H1 (cell line): ENCODE measurements around the gene ARHGAP15. TPM values are rescaled to one million over a fixed set of nuclear protein-coding genes. Genes with fewer than 3 reads are reported as not detected.

ENCODE experiments used
- ASH2L ChIP-seq: fragments of 200-600, 300-600 bp; sonication (generic); IDR thresholded peaks from one replicate; pipeline ENCODE4 v1.7.1; 2017; ENCODE audit warnings: low read length
- EZH2 ChIP-seq: fragments of 200-600 bp; sonication (generic); IDR thresholded peaks from 2 replicates; pipeline ENCODE4 v1.7.1; 2012; ENCODE audit warnings: low read depth, mild to moderate bottlenecking, moderate library complexity, low read length, inconsistent platforms; ENCODE audit not compliant: severe bottlenecking
- KDM1A ChIP-seq: fragments of 200-600, 300-600 bp; sonication (generic); IDR thresholded peaks from 2 replicates; pipeline ENCODE4 v1.7.1; 2016; ENCODE audit warnings: mild to moderate bottlenecking, low read length, borderline replicate concordance
- NRF1 ChIP-seq: IDR thresholded peaks from 2 replicates; pipeline ENCODE4 v1.6.1; 2011; ENCODE audit warnings: mild to moderate bottlenecking, low read depth, low read length, improper control_type of control experiment
- PHF8 ChIP-seq: fragments of 200-600 bp; sonication (generic); conservative IDR thresholded peaks from 2 replicates; pipeline ENCODE4 v1.7.1; 2012; ENCODE audit warnings: low read depth, mild to moderate bottlenecking, inconsistent platforms, low read length, moderate library complexity
- POLR2A ChIP-seq, 2 experiments: IDR thresholded peaks; 1 replicate in 1 of 2; 2 replicates in 1 of 2; pipeline ENCODE4 v1.6.1; 2011; ENCODE audit warnings: low read depth in 2 of 2, low read length in 2 of 2, mild to moderate bottlenecking in 2 of 2; ENCODE audit errors: control extremely low read depth in 1 of 2
- RAD21 ChIP-seq, 2 experiments: IDR thresholded peaks in 1 of 2; conservative IDR thresholded peaks in 1 of 2; 2 replicates each; pipeline ENCODE4 v1.6.1; 2011; ENCODE audit warnings: low read depth in 2 of 2, low read length in 2 of 2, improper control_type of control experiment in 1 of 2, inconsistent platforms in 1 of 2, mild to moderate bottlenecking in 1 of 2, moderate library complexity in 1 of 2
- SAP30 ChIP-seq: fragments of 300-600 bp; sonication (generic); IDR thresholded peaks from 2 replicates; pipeline ENCODE4 v1.7.1; 2012; ENCODE audit warnings: low read length, moderate library complexity, mild to moderate bottlenecking, inconsistent platforms; ENCODE audit not compliant: insufficient read depth, insufficient replicate concordance
- SIN3A ChIP-seq, 2 experiments: IDR thresholded peaks in 1 of 2; conservative IDR thresholded peaks in 1 of 2; 2 replicates each; pipeline ENCODE4 v1.6.1; 2011 to 2012; ENCODE audit warnings: low read length in 2 of 2, improper control_type of control experiment in 1 of 2, low read depth in 1 of 2, mild to moderate bottlenecking in 1 of 2
- YY1 ChIP-seq: IDR thresholded peaks from 2 replicates; pipeline ENCODE4 v1.6.1; 2011; ENCODE audit warnings: low read depth, mild to moderate bottlenecking, low read length
- polyA plus RNA-seq, 7 experiments: library from polyadenylated mRNA; depleted of rRNA in 3 of 7; stranded (reverse) in 5 of 7; unstranded in 2 of 7; fragments of >200 nt in 5 of 7; fragments of 200-250 nt in 2 of 7; gene quantifications; 1 replicate in 5 of 7; 2 replicates in 1 of 7; 4 replicates in 1 of 7; pipeline versions ENCODE4 v1.2.1 to v1.2.3, GENCODE V29; 2011 to 2013; ENCODE audit warnings: missing spikeins in 2 of 7, mixed read lengths in 2 of 7
- total RNA-seq: library from RNA; stranded (reverse); fragmentation: NEBNext Ultra II Directional; extraction: Animal tissue kit (Norgen Biotek cat#: 25700); gene quantifications from 2 replicates; pipeline ENCODE4 v1.2.1, GENCODE V29; 2021
- TF ChIP-seq, protein P1 (sequence below): IDR thresholded peaks from 2 replicates; pipeline ENCODE4 v1.6.1; 2012; ENCODE audit warnings: inconsistent platforms
- TF ChIP-seq, protein P2 (sequence below): IDR thresholded peaks from 2 replicates; pipeline ENCODE4 v1.6.1; 2011; ENCODE audit warnings: low read depth, mild to moderate bottlenecking, low read length; ENCODE audit not compliant: insufficient read depth

ARHGAP15 gene
- total and polyA plus RNA-seq, 2 of the 8 experiments (the other 6 are each of a cell fraction or from before 2014, with no cell fraction given), result not detected

DNA sequence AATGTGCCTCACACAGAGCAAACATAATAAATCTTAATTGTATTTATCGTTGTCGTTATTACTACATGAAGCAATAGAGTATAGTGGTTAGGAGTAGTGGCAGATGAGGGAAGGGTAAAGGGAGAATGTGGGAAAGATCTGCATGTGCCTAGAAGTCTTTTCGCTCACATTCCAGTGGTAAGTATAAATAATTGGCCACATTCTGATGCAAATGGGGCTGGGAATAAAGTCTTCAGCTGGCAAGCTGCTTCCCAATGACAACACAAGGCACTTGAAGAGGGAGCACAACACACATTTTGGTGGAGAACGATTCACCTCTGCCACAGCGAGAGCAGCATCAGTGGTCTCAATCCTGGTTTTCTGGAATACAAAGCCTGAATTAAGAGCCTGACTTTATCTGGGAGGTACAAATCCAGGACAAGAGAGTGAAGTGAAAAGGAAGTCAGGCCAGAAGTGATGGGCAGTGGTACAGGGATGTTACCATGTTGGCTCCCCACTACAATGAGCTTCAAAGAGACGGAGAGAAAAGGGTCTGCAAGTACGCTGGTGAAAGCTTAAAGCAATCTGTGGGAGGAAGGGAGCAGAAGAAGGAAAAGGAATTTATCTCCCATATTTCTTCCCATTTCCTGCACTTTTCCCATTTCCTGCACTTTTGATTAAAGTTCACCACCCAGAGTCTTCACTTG lies 112.3 kb downstream of the ARHGAP15 start (continued):
- TF ChIP-seq KDM1A (no peak), ASH2L (peak; percentile 58), SIN3A (conservative IDR thresholded peaks at IDR 0.05 in 1 of 2, IDR thresholded peaks at IDR 0.05 in 1 of 2; ENCODE audit: low read depth in 1 of 2, low read length in 2 of 2) (no peak), PHF8 (no peak), YY1 (no peak), RAD21 (IDR thresholded peaks at IDR 0.05 in 1 of 2, conservative IDR thresholded peaks at IDR 0.05 in 1 of 2; ENCODE audit: low read depth in 2 of 2, low read length in 2 of 2) (no peak), EZH2 (no peak), NRF1 (no peak), SAP30 (no peak), POLR2A (IDR thresholded peaks at IDR 0.05; ENCODE audit: control extremely low read depth in 1 of 2, low read depth in 2 of 2, low read length in 2 of 2) (no peak; a peak in 1 of 3 replicates)
- TF ChIP-seq, protein P1, sequence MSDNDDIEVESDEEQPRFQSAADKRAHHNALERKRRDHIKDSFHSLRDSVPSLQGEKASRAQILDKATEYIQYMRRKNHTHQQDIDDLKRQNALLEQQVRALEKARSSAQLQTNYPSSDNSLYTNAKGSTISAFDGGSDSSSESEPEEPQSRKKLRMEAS, result peak; percentile 16; the same call in 1 of the 2 replicates
- TF ChIP-seq, protein P2, sequence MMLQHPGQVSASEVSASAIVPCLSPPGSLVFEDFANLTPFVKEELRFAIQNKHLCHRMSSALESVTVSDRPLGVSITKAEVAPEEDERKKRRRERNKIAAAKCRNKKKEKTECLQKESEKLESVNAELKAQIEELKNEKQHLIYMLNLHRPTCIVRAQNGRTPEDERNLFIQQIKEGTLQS, result no peak
